ENCODE measurements around the gene PTPRD. TPM values are rescaled to one million over a fixed set of nuclear protein-coding genes. Genes with fewer than 3 reads are reported as not detected.

The PTPRD gene
- total and polyA plus RNA-seq, 9 of the 15 experiments (the other 6 are each of a cell fraction or from before 2014, with no cell fraction given) = 0.11 TPM; not detected in 8

DNA sequence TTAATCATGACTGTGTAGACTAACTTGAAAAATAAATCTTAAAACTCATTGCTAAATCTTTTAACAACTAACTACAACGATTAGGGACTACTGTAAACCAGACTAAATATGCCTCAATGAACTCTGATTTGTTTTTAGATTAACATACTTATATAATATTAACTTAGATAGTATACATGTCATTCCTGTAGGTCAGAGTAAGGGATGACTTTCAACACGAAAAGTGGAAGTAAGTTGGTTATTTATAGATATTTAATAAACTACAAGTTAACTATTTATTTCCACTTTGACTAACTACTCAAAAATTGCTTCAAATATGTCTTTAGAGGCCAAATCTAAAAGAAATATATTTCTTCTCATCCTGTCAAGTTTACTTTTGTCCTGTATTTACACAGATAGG lies 795.6 kb downstream of the PTPRD start:
- FAIRE-seq (no peak), DNase-seq (ENCODE audit: extremely low read depth in 1 of 4, low spot score in 3 of 4) (no peak), ATAC-seq (no peak)
- Histone ChIP-seq H4K20me1 (replicated peaks; ENCODE audit: control insufficient read depth, insufficient read depth, low read length) (no peaks in the 10 kb centered on the region), H2AFZ (ENCODE audit: low read depth, low read length) (no peak overlapping the region), H3K79me2 (ENCODE audit: control insufficient read depth, insufficient read depth, low read length) (no peaks in the 10 kb centered on the region), H3K9me1 (ENCODE audit: control insufficient read depth, insufficient read depth, low read length) (no peaks in the 10 kb centered on the region), H3K9me3 (replicated peaks; ENCODE audit: control insufficient read depth, insufficient read depth, low read depth, low read length) (no peaks in the 10 kb centered on the region), H3K36me3 (ENCODE audit: control insufficient read depth, insufficient read depth, low read length) (no peaks in the 10 kb centered on the region), H3K27me3 (ENCODE audit: control insufficient read depth in 2 of 2, insufficient read depth in 2 of 2, low read length in 2 of 2) (no peaks in the 10 kb centered on the region), H3K9ac (ENCODE audit: insufficient read depth in 1 of 2, low read depth in 2 of 2, low read length in 2 of 2) (no peak overlapping the region), H3K4me1 (replicated peaks in 1 of 2; ENCODE audit: control insufficient read depth in 2 of 2, insufficient read depth in 2 of 2, low read length in 2 of 2) (no peaks in the 10 kb centered on the region), H3K4me3 (no peak overlapping the region), H3K4me2 (ENCODE audit: insufficient read depth, low read length) (no peak overlapping the region), H3K27ac (ENCODE audit: extremely low read depth, low read depth, low read length) (no peak overlapping the region)
- CTCF ChIA-PET (ENCODE audit: low intra/inter-chr PET ratio) = no interaction called here
- in situ Hi-C loops (cut with MboI) = no loop called here
- intact Hi-C loops (cut with micrococcal nuclease) = no loop called here
- WGBS (ENCODE audit: insufficient coverage, low coverage, missing lambda C conversion rate) = 0% methylated on average over 2 of the region's 2 CpGs
- TF ChIP-seq CHD4 (IDR thresholded peaks at IDR 0.05; ENCODE audit: insufficient read depth, insufficient replicate concordance, low read depth, low read length, poor library complexity, severe bottlenecking) (no peak), DACH1 (IDR thresholded peaks at IDR 0.05; ENCODE audit: partially characterized antibody) (no peak), MTA3 (IDR thresholded peaks at IDR 0.05; ENCODE audit: borderline replicate concordance) (no peak), ELF4 (CRISPR knock-in tag; IDR thresholded peaks at IDR 0.05) (no peak), KDM5B (IDR thresholded peaks at IDR 0.05; ENCODE audit: insufficient replicate concordance, low read depth, low read length) (no peak), EHMT2 (IDR thresholded peaks at IDR 0.05) (no peak)
- BruUV-seq (replicated peaks) = no TSS peak
- POLR2A ChIA-PET = no interaction called here

GRCh38 chr9:9804109-9804508 lies 808.7 kb downstream of the PTPRD start:
- intact Hi-C loops (cut with micrococcal nuclease) = no loop called here
- 0% methylated on average over 1 of the region's 1 CpG for WGBS (ENCODE audit: insufficient coverage, low coverage, missing lambda C conversion rate)
- POLR2A ChIA-PET = interaction anchor here (0.6 kb wide), 1 partner anchor 609 kb away, joined by 3 read pairs; no protein-coding TSS in a partner anchor
- TF ChIP-seq SREBF1 (IDR thresholded peaks at IDR 0.05; ENCODE audit: borderline replicate concordance, low read depth, low read length) (no peak), POU5F1 (IDR thresholded peaks at IDR 0.05; ENCODE audit: borderline replicate concordance, low read depth, low read length, partially characterized antibody) (no peak), ERF (CRISPR knock-in tag; IDR thresholded peaks at IDR 0.05) (no peak), ZNF644 (tag; IDR thresholded peaks at IDR 0.05; ENCODE audit: low read depth) (no peak), ZNF217 (CRISPR knock-in tag; IDR thresholded peaks at IDR 0.05) (no peak), TFAM (CRISPR knock-in tag; conservative IDR thresholded peaks at IDR 0.05) (no peak), CBFB (CRISPR knock-in tag; IDR thresholded peaks at IDR 0.05) (no peak), MYC (IDR thresholded peaks at IDR 0.05; ENCODE audit: low read depth, low read length) (no peak), MYC (CRISPR knock-in tag; IDR thresholded peaks at IDR 0.05; ENCODE audit: borderline replicate concordance, low read depth) (no peak), PPARD (CRISPR knock-in tag; IDR thresholded peaks at IDR 0.05) (no peak), CREBBP (IDR thresholded peaks at IDR 0.05; ENCODE audit: low read depth, low read length) (no peak), LCOR (CRISPR knock-in tag; IDR thresholded peaks at IDR 0.05) (no peak), EP300 (IDR thresholded peaks at IDR 0.05; ENCODE audit: low read length) (no peak), NFE2L1 (tag; IDR thresholded peaks at IDR 0.05; ENCODE audit: borderline replicate concordance, low read depth) (no peak)

More at GRCh38 chr9:9804109-9804508, 808.7 kb downstream of the PTPRD start:
- H3K79me2 ChIP-seq (ENCODE audit: control insufficient read depth, insufficient read depth, low read length) = no peaks in the 10 kb centered on the region
- no peaks in the 10 kb centered on the region for H3K9me1 ChIP-seq (ENCODE audit: control insufficient read depth, insufficient read depth, low read length)
- no peak overlapping the region for H3K9ac ChIP-seq (ENCODE audit: insufficient read depth in 1 of 2, low read depth in 2 of 2, low read length in 2 of 2)
- CTCF ChIA-PET (ENCODE audit: low intra/inter-chr PET ratio) = no interaction called here
- no peak for DNase-seq (ENCODE audit: extremely low read depth in 1 of 4, low spot score in 3 of 4)
- no peak for FAIRE-seq
- no peak overlapping the region for H2AFZ ChIP-seq (ENCODE audit: low read depth, low read length)
- H3K27ac ChIP-seq (ENCODE audit: extremely low read depth, low read depth, low read length) = no peak overlapping the region
- no peaks in the 10 kb centered on the region for H3K36me3 ChIP-seq (ENCODE audit: control insufficient read depth, insufficient read depth, low read length)
- H4K20me1 ChIP-seq (replicated peaks; ENCODE audit: control insufficient read depth, insufficient read depth, low read length) = no peaks in the 10 kb centered on the region
- no peak overlapping the region for H3K4me3 ChIP-seq
- H3K9me3 ChIP-seq (replicated peaks; ENCODE audit: control insufficient read depth, insufficient read depth, low read depth, low read length) = no peaks in the 10 kb centered on the region
- in situ Hi-C loops (cut with MboI) = no loop called here
- H3K27me3 ChIP-seq (ENCODE audit: control insufficient read depth in 2 of 2, insufficient read depth in 2 of 2, low read length in 2 of 2) = no peaks in the 10 kb centered on the region
- H3K4me1 ChIP-seq (replicated peaks in 1 of 2; ENCODE audit: control insufficient read depth in 2 of 2, insufficient read depth in 2 of 2, low read length in 2 of 2) = no peaks in the 10 kb centered on the region
- no peak for ATAC-seq
- no TSS peak for BruUV-seq (replicated peaks)
- no peak overlapping the region for H3K4me2 ChIP-seq (ENCODE audit: insufficient read depth, low read length)
